Gastrocnemius medialis (tissue), 4 donors: ENCODE measurements around the gene FUT7. TPM values are rescaled to one million over a fixed set of nuclear protein-coding genes. Genes with fewer than 3 reads are reported as not detected.

Experiments
- ATAC-seq, 2 donors: fragments of 150-250 bp; one replicate each; pipeline ENCODE4 v1.9.1; 2016
- DNase-seq, 2 donors: peaks; one replicate each; pipeline ENCODE4 v3.0.0-alpha.2; 2019
- H3K27ac ChIP-seq, 4 donors: fragments of 200-600 bp; sonication (generic); 1 replicate in 1 of 4; 2 replicates in 3 of 4; pipeline ENCODE4 v1.5.1; 2016 to 2018; ENCODE audit warnings: mild to moderate bottlenecking in 2 of 4, moderate library complexity in 1 of 4
- H3K27me3 ChIP-seq, 3 donors: fragments of 200-600 bp; sonication (generic) in 2 of 3; 1 replicate in 1 of 3; 2 replicates in 2 of 3; pipeline versions ENCODE4 v1.5.1 to v1.6.0; 2016 to 2019; ENCODE audit warnings: mild to moderate bottlenecking in 1 of 3, moderate library complexity in 1 of 3
- H3K36me3 ChIP-seq, 2 donors: fragments of 200-600 bp; sonication (generic) in 1 of 2; one replicate each; pipeline ENCODE4 v1.5.1; 2017 to 2018
- H3K4me1 ChIP-seq, 2 donors: fragments of 200-600 bp; sonication (generic) in 1 of 2; one replicate each; pipeline ENCODE4 v1.5.1; 2016 to 2017; ENCODE audit warnings: mild to moderate bottlenecking in 2 of 2
- H3K4me3 ChIP-seq, 4 donors: fragments of 200-600 bp; sonication (generic) in 3 of 4; 1 replicate in 1 of 4; 2 replicates in 3 of 4; pipeline ENCODE4 v1.5.1; 2016 to 2019; ENCODE audit warnings: mild to moderate bottlenecking in 2 of 4
- H3K9me3 ChIP-seq, 3 donors: fragments of 200-600 bp; sonication (generic) in 2 of 3; 1 replicate in 1 of 3; 2 replicates in 2 of 3; pipeline ENCODE4 v1.5.1; 2016 to 2019
- CTCF ChIP-seq, 5 experiments: fragments of 450-650 bp in 3 of 5; fragments of 200-600 bp in 2 of 5; sonication (generic) in 2 of 5; IDR thresholded peaks in 4 of 5; conservative IDR thresholded peaks in 1 of 5; 1 replicate in 4 of 5; 2 replicates in 1 of 5; pipeline ENCODE4 v1.5.1; 2016 to 2019; ENCODE audit warnings: antibody characterized with exemption in 5 of 5, mild to moderate bottlenecking in 3 of 5, moderate library complexity in 3 of 5
- POLR2A ChIP-seq, 2 donors: fragments of 450-650 bp; IDR thresholded peaks; one replicate each; pipeline ENCODE4 v1.6.1; 2017; ENCODE audit warnings: antibody characterized with exemption in 2 of 2, mild to moderate bottlenecking in 2 of 2, moderate library complexity in 2 of 2
- in situ Hi-C, 4 donors: fragments of 200-750 bp; cut with MboI; loops; one replicate each; pipeline versions ENCODE4 v1.15.0 to v1.8.0; 2017; ENCODE audit warnings: low sequenced_read_pairs in 4 of 4
- intact Hi-C: fragments of 100-400 bp; cut with DNase I; formaldehyde crosslinking; loops from one replicate; pipeline ENCODE4 v1.15.1; 2023; ENCODE audit warnings: low total_unique reads
- total RNA-seq, 4 donors: library from RNA; depleted of rRNA; stranded (reverse); fragments of >200 nt; gene quantifications; one replicate each; pipeline versions ENCODE4 v1.1.0 to v1.2.3, GENCODE V29; 2016

The FUT7 gene
- total RNA-seq, 4 donors from 2014 or later = not detected

- Histone ChIP-seq H3K9me3 (no peaks in the 10 kb centered on the region), H3K27ac (no peak overlapping the region), H3K4me3 (no peak overlapping the region), H3K4me1 (peaks cover 8 to 25% of the 10 kb centered on the region in 2 donors), H3K27me3 (peaks cover 33 to 68% (median 66%) of the 10 kb centered on the region in 3 donors), H3K36me3 (no peaks in the 10 kb centered on the region)
- intact Hi-C loops (no loop called here), in situ Hi-C loops (no loop called here)
- DNase-seq (no peak), ATAC-seq (no peak)
- TF ChIP-seq POLR2A (IDR thresholded peaks at IDR 0.05) (no peak), CTCF (IDR thresholded peaks at IDR 0.05 in 4 of 5, conservative IDR thresholded peaks at IDR 0.05 in 1 of 5) (peak in 3 of 5 experiments; percentile 6 to 44 (median 42))
Measured at GRCh38 chr9:137049544-137050449, 17.9 kb upstream of the FUT7 start.

- in situ Hi-C loops = no loop called here
- Histone ChIP-seq H3K27ac (no peak overlapping the region), H3K9me3 (no peaks in the 10 kb centered on the region), H3K4me3 (no peak overlapping the region), H3K27me3 (peaks cover 33 to 61% (median 58%) of the 10 kb centered on the region in 3 donors), H3K4me1 (peaks cover 5 to 32% of the 10 kb centered on the region in 2 donors), H3K36me3 (no peaks in the 10 kb centered on the region)
- DNase-seq (no peak), ATAC-seq (no peak)
- intact Hi-C loops = no loop called here
- TF ChIP-seq CTCF (IDR thresholded peaks at IDR 0.05 in 4 of 5, conservative IDR thresholded peaks at IDR 0.05 in 1 of 5) (no peak), POLR2A (IDR thresholded peaks at IDR 0.05) (no peak)
Measured at GRCh38 chr9:137048655-137049543, 17.0 kb upstream of the FUT7 start.

- Histone ChIP-seq H3K36me3 (no peaks in the 10 kb centered on the region), H3K9me3 (no peaks in the 10 kb centered on the region), H3K4me3 (peak within 1 kb of the TSS; percentile 58 to 83 (median 64)), H3K4me1 (peaks cover 5 to 34% of the 10 kb centered on the region in 2 donors), H3K27me3 (peaks cover 19 to 37% (median 37%) of the 10 kb centered on the region in 3 donors), H3K27ac (peak within 1 kb of the TSS; percentile 30 to 74 (median 66))
- in situ Hi-C loops = no loop called here
- TF ChIP-seq POLR2A (IDR thresholded peaks at IDR 0.05) (no peak), CTCF (IDR thresholded peaks at IDR 0.05 in 4 of 5, conservative IDR thresholded peaks at IDR 0.05 in 1 of 5) (peak; percentile 51 to 82 (median 77))
- ATAC-seq = peak; percentile 43 to 49
- intact Hi-C loops = loop anchor here (2.0 kb wide), 1 partner anchor 21 kb away; no protein-coding TSS in a partner anchor
- no peak for DNase-seq
Measured at GRCh38 chr9:137046088-137046787, 14.3 kb upstream of the FUT7 start, which contains the start of gene NPDC1. NPDC1 (minus strand) TSS chr9:137046177; CDS start chr9:137045989, 188 bp downstream.
